Keratinocyte (primary cell): Measurements from ENCODE around the gene MAP3K1. TPM values are rescaled to one million over a fixed set of nuclear protein-coding genes. Genes with fewer than 3 reads are reported as not detected.

Source experiments
- DNase-seq: peaks from one replicate; pipeline ENCODE4 v3.0.0-alpha.2; 2011; ENCODE audit warnings: low read depth, missing footprints, low spot score
- FAIRE-seq: peaks from 2 replicates; lab custom pipeline; 2011; peaks lifted over from hg19 to GRCh38; lab: Jason Lieb, UNC
- H2AFZ ChIP-seq: 2 replicates; pipeline ENCODE4 v1.6.0; 2012; ENCODE audit warnings: low read length, control low read depth, inconsistent platforms; ENCODE audit not compliant: control insufficient read depth
- H3K27ac ChIP-seq: 2 replicates; pipeline ENCODE4 v1.5.1; 2011; ENCODE audit warnings: low read length; ENCODE audit not compliant: control insufficient read depth, insufficient read depth
- H3K27me3 ChIP-seq: 3 replicates; pipeline ENCODE4 v1.6.0; 2011; ENCODE audit warnings: low read length; ENCODE audit not compliant: control insufficient read depth, insufficient read depth; ENCODE audit errors: extremely low read depth
- H3K36me3 ChIP-seq, 2 experiments: 2 replicates in 1 of 2; 3 replicates in 1 of 2; pipeline ENCODE4 v1.5.1; 2011; ENCODE audit warnings: low read length in 2 of 2, mild to moderate bottlenecking in 1 of 2; ENCODE audit not compliant: control insufficient read depth in 2 of 2, insufficient read depth in 2 of 2; ENCODE audit errors: extremely low read depth in 1 of 2
- H3K4me1 ChIP-seq: 3 replicates; pipeline ENCODE4 v1.5.1; 2011; ENCODE audit warnings: low read length; ENCODE audit not compliant: control insufficient read depth, insufficient read depth; ENCODE audit errors: extremely low read depth
- H3K4me2 ChIP-seq: 3 replicates; pipeline ENCODE4 v1.6.0; 2011; ENCODE audit warnings: low read depth, low read length; ENCODE audit not compliant: control insufficient read depth, insufficient read depth; ENCODE audit errors: extremely low read depth
- H3K4me3 ChIP-seq, 3 experiments: fragments of 200-600 bp in 1 of 3; sonication (generic) in 1 of 3; 2 replicates in 2 of 3; 3 replicates in 1 of 3; pipeline ENCODE4 v1.5.1; 2011 to 2016; ENCODE audit warnings: low read length in 3 of 3, mild to moderate bottlenecking in 3 of 3, control low read depth in 2 of 3, inconsistent platforms in 1 of 3, low read depth in 1 of 3, mixed read lengths in 1 of 3, mixed run types in 1 of 3, moderate library complexity in 1 of 3; ENCODE audit not compliant: control insufficient read depth in 2 of 3, insufficient read depth in 2 of 3; ENCODE audit errors: extremely low read depth in 1 of 3
- H3K79me2 ChIP-seq: 2 replicates; pipeline ENCODE4 v1.6.0; 2012; ENCODE audit warnings: low read length; ENCODE audit not compliant: control insufficient read depth, insufficient read depth
- H3K9ac ChIP-seq: 3 replicates; pipeline ENCODE4 v1.6.0; 2011; ENCODE audit warnings: low read length; ENCODE audit not compliant: control insufficient read depth, insufficient read depth; ENCODE audit errors: extremely low read depth
- H3K9me1 ChIP-seq: 3 replicates; pipeline ENCODE4 v1.6.0; 2011; ENCODE audit warnings: low read length; ENCODE audit not compliant: control insufficient read depth, insufficient read depth; ENCODE audit errors: extremely low read depth
- H3K9me3 ChIP-seq: 2 replicates; pipeline ENCODE4 v1.5.1; 2012; ENCODE audit warnings: low read depth, low read length; ENCODE audit not compliant: control insufficient read depth
- H4K20me1 ChIP-seq: 3 replicates; pipeline ENCODE4 v1.6.0; 2011; ENCODE audit warnings: low read length; ENCODE audit not compliant: control insufficient read depth, insufficient read depth; ENCODE audit errors: extremely low read depth
- CTCF ChIP-seq, 3 experiments: IDR thresholded peaks in 1 of 3; conservative IDR thresholded peaks in 1 of 3; optimal IDR thresholded peaks in 1 of 3; 2 replicates in 2 of 3; 3 replicates in 1 of 3; pipeline versions ENCODE3 to v1.5.1; 2011; ENCODE audit warnings: low read length in 3 of 3, mild to moderate bottlenecking in 3 of 3, moderate library complexity in 2 of 3, control low read depth in 1 of 3, inconsistent platforms in 1 of 3; ENCODE audit not compliant: insufficient read depth in 2 of 3; ENCODE audit errors: extremely low read depth in 1 of 3
- EZH2 ChIP-seq: IDR thresholded peaks from one replicate; pipeline ENCODE4 v1.6.1; 2012; ENCODE audit warnings: inconsistent platforms, mild to moderate bottlenecking, low read length, moderate library complexity
- dilution Hi-C: fragments of 300-500 bp; cut with MboI; formaldehyde crosslinking; loops from one replicate; pipeline ENCODE4 v1.7.0; 2020; ENCODE audit warnings: low sequenced_read_pairs; ENCODE audit not compliant: extremely low pct_ligation_motif_present
- polyA plus RNA-seq, 5 experiments: library from polyadenylated mRNA; depleted of rRNA in 3 of 5; stranded (reverse) in 3 of 5; stranded (forward) in 1 of 5; unstranded in 1 of 5; fragments of >200 nt; gene quantifications; 1 replicate in 1 of 5; 2 replicates in 3 of 5; 3 replicates in 1 of 5; pipeline versions ENCODE4 v1.2.1 to v1.2.3, GENCODE V29; 2011 to 2012; ENCODE audit warnings: missing spikeins in 2 of 5, low read depth in 1 of 5, low replicate concordance in 1 of 5

The MAP3K1 gene
- polyA plus RNA-seq, 1 donor (not counting 4 experiments of a cell fraction or from before 2014, with no cell fraction given), result 8.0 TPM

DNA sequence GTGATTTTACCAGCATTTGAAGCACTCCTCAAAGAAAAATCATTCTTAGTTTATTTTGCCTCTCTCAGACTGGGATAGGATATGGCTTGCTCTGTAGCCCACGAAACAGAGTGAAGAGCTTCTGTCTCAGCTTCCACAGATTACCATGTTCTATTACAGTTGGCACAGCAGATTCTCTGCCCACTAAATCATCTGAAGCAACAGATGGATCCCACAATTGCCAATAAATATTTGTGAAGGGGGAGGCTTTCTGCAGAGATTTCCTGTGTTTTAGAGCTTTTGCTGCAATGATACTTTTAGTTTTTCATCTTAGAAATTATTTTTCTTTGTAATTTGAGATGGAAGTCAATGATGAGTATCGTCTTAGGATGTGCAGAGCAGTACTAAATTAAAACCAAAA lies 12.3 kb upstream of the MAP3K1 start:
- no peak for FAIRE-seq
- no peaks in the 10 kb centered on the region for H3K4me1 ChIP-seq
- no peak overlapping the region for H2AFZ ChIP-seq
- dilution Hi-C loops, result no loop called here
- no peaks in the 10 kb centered on the region for H3K9me1 ChIP-seq
- TF ChIP-seq CTCF (optimal IDR thresholded peaks at IDR 0.05 in 1 of 3, IDR thresholded peaks at IDR 0.05 in 1 of 3, conservative IDR thresholded peaks at IDR 0.05 in 1 of 3; ENCODE audit: extremely low read depth in 1 of 3, insufficient read depth in 2 of 3, low read length in 3 of 3) (no peak), EZH2 (no peak)
- no peaks in the 10 kb centered on the region for H4K20me1 ChIP-seq
- H3K36me3 ChIP-seq, result no peaks in the 10 kb centered on the region
- DNase-seq, result no peak
- no peaks in the 10 kb centered on the region for H3K79me2 ChIP-seq
- H3K27ac ChIP-seq, result no peak overlapping the region
- no peak overlapping the region for H3K4me3 ChIP-seq
- H3K9ac ChIP-seq, result no peak overlapping the region
- H3K27me3 ChIP-seq, result no peaks in the 10 kb centered on the region
- H3K4me2 ChIP-seq, result no peak overlapping the region
- no peaks in the 10 kb centered on the region for H3K9me3 ChIP-seq

GRCh38 chr5:56803894-56804293 lies 11.5 kb upstream of the MAP3K1 start:
- Histone ChIP-seq H3K9me3 (no peaks in the 10 kb centered on the region), H3K27ac (no peak overlapping the region), H3K4me1 (no peaks in the 10 kb centered on the region), H4K20me1 (no peaks in the 10 kb centered on the region), H3K9me1 (no peaks in the 10 kb centered on the region), H2AFZ (no peak overlapping the region), H3K4me3 (no peak overlapping the region), H3K79me2 (no peaks in the 10 kb centered on the region), H3K36me3 (no peaks in the 10 kb centered on the region), H3K27me3 (no peaks in the 10 kb centered on the region), H3K4me2 (no peak overlapping the region), H3K9ac (no peak overlapping the region)
- DNase-seq (no peak), FAIRE-seq (no peak)
- TF ChIP-seq EZH2, result no peak
- TF ChIP-seq CTCF (optimal IDR thresholded peaks at IDR 0.05 in 1 of 3, IDR thresholded peaks at IDR 0.05 in 1 of 3, conservative IDR thresholded peaks at IDR 0.05 in 1 of 3; ENCODE audit: extremely low read depth in 1 of 3, insufficient read depth in 2 of 3, low read length in 3 of 3), result no peak
- dilution Hi-C loops, result no loop called here
